NCI-H2196 (cell line): ENCODE measurements around the gene STH.

Source experiments
- DNase-seq: peaks from one replicate; lab custom pipeline; 2025; ENCODE audit not compliant: unreplicated experiment; lab: John Stamatoyannopoulos, UW

The STH gene

DNA sequence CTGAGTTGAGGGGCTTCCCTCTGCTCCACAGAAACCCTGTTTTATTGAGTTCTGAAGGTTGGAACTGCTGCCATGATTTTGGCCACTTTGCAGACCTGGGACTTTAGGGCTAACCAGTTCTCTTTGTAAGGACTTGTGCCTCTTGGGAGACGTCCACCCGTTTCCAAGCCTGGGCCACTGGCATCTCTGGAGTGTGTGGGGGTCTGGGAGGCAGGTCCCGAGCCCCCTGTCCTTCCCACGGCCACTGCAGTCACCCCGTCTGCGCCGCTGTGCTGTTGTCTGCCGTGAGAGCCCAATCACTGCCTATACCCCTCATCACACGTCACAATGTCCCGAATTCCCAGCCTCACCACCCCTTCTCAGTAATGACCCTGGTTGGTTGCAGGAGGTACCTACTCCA is 26.0 kb downstream of the STH start:
- DNase-seq, result no peak

DNA sequence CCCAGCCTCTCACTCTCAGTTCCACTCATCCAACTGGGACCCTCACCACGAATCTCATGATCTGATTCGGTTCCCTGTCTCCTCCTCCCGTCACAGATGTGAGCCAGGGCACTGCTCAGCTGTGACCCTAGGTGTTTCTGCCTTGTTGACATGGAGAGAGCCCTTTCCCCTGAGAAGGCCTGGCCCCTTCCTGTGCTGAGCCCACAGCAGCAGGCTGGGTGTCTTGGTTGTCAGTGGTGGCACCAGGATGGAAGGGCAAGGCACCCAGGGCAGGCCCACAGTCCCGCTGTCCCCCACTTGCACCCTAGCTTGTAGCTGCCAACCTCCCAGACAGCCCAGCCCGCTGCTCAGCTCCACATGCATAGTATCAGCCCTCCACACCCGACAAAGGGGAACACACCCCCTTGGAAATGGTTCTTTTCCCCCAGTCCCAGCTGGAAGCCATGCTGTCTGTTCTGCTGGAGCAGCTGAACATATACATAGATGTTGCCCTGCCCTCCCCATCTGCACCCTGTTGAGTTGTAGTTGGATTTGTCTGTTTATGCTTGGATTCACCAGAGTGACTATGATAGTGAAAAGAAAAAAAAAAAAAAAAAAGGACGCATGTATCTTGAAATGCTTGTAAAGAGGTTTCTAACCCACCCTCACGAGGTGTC is 26.6 kb downstream of the STH start:
- no peak for DNase-seq

DNA sequence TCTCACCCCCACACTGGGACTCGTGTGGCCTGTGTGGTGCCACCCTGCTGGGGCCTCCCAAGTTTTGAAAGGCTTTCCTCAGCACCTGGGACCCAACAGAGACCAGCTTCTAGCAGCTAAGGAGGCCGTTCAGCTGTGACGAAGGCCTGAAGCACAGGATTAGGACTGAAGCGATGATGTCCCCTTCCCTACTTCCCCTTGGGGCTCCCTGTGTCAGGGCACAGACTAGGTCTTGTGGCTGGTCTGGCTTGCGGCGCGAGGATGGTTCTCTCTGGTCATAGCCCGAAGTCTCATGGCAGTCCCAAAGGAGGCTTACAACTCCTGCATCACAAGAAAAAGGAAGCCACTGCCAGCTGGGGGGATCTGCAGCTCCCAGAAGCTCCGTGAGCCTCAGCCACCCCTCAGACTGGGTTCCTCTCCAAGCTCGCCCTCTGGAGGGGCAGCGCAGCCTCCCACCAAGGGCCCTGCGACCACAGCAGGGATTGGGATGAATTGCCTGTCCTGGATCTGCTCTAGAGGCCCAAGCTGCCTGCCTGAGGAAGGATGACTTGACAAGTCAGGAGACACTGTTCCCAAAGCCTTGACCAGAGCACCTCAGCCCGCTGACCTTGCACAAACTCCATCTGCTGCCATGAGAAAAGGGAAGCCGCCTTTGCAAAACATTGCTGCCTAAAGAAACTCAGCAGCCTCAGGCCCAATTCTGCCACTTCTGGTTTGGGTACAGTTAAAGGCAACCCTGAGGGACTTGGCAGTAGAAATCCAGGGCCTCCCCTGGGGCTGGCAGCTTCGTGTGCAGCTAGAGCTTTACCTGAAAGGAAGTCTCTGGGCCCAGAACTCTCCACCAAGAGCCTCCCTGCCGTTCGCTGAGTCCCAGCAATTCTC is 27.4 kb downstream of the STH start:
- DNase-seq, result no peak

DNA sequence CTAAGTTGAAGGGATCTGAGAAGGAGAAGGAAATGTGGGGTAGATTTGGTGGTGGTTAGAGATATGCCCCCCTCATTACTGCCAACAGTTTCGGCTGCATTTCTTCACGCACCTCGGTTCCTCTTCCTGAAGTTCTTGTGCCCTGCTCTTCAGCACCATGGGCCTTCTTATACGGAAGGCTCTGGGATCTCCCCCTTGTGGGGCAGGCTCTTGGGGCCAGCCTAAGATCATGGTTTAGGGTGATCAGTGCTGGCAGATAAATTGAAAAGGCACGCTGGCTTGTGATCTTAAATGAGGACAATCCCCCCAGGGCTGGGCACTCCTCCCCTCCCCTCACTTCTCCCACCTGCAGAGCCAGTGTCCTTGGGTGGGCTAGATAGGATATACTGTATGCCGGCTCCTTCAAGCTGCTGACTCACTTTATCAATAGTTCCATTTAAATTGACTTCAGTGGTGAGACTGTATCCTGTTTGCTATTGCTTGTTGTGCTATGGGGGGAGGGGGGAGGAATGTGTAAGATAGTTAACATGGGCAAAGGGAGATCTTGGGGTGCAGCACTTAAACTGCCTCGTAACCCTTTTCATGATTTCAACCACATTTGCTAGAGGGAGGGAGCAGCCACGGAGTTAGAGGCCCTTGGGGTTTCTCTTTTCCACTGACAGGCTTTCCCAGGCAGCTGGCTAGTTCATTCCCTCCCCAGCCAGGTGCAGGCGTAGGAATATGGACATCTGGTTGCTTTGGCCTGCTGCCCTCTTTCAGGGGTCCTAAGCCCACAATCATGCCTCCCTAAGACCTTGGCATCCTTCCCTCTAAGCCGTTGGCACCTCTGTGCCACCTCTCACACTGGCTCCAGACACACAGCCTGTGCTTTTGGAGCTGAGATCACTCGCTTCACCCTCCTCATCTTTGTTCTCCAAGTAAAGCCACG is 28.3 kb downstream of the STH start:
- DNase-seq, result no peak

DNA sequence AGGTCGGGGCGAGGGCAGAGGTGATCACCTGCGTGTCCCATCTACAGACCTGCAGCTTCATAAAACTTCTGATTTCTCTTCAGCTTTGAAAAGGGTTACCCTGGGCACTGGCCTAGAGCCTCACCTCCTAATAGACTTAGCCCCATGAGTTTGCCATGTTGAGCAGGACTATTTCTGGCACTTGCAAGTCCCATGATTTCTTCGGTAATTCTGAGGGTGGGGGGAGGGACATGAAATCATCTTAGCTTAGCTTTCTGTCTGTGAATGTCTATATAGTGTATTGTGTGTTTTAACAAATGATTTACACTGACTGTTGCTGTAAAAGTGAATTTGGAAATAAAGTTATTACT is 28.9 kb downstream of the STH start:
- no peak for DNase-seq

DNA sequence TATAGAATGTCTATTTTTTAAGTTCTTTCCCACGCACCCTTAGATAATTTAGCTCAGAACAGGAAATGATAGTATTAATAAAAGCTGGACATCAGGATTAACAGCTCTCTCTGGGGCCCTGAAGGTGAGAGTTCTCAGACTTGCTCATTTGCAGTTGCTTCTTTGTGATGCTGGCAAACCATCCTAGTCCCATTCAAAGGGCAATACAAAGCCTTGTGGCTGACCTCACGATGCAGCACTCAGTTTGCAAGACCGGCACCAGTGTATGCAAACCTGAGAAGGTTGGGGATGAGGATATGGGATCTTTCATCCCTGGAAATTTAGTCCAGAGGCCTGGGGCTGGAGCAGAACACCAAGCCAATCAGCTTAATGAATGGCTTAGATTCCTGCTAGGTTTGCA is 29.3 kb downstream of the STH start:
- DNase-seq, result no peak

DNA sequence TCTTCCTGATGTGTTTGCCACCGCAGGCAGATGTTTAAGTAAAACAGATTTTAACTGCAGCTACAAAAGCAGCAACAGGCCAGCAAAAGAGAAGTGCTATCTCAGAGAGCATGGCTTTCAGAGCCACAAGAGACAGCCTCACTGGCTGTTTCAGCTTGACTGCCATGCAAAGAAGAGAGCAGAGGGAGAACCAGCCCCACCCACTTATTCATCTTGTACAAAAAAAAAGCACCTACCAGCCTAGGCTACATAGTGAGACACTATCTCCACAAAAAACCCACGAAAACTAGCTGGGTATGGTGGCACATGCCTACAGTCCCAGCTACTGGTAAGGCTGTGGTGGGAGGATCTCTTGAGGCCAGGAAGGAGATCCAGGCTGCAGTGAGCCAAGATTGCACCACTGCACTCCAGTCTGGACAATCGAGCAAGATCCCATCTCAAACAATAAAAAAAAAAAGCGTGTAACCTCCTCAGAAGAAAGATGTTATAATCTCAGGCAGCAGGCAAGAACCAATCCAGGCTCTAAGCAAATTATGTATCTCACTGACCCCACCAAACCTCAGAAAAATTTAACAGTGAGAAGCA is 30.0 kb downstream of the STH start:
- no peak for DNase-seq

DNA sequence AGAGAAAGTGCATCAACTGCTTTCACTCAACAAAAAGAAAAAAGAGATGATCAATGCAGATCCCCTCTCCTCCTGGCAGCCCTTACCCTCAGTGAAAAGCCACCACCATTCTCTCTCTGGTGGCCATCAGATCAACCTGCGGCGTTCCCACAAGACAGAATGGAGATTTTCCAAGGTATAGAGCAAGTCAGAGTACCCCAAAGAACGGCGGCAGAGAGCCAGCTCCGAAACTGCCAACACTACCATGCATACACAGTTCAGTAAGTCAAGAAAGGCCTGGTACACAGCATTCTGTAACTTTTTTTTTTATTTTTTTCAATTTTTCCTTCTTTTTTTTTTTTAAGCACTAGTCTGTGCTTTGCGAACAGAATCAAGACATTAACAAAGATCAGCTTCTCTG is 30.6 kb downstream of the STH start:
- no peak for DNase-seq

DNA sequence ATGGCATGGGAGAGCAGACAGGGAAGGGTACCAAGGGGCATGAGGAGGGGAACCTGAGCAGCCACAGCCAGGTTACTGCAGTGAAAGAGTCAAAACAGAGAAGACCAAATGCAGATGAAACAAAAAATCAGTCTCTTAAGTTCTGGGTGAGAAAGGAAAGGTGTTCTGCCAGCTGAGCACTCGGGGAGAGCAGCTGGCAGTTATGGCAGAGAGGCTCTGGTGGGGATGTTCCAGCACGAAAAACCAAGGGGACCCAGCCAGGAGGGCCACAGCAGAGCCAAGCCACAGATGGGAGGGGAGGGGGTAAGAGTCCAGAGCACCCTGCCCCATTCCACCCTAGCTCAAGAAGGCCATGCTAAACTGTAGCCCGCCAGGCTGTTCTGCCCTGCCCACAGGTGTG is 31.7 kb downstream of the STH start:
- no peak for DNase-seq

DNA sequence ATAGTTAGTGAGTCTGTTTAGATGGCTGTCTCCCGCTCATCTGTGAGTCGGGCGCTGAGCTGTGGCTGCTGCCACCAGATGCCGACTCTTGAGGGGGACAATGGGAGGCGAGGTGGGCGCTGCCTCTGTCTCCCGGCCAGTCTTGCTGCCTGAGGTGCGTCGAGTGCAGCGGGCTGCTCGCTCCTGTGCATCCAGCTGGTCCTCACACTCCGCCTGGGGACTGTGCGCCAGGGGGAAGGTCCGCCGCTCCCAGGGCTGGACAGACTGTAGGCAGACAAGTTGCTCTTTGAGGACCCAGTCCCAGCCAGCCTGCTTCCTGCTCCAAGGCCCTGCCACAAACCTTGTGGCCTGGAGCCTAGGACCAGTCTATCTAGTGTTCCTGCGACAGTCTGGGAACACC is 32.4 kb downstream of the STH start:
- DNase-seq, result no peak

DNA sequence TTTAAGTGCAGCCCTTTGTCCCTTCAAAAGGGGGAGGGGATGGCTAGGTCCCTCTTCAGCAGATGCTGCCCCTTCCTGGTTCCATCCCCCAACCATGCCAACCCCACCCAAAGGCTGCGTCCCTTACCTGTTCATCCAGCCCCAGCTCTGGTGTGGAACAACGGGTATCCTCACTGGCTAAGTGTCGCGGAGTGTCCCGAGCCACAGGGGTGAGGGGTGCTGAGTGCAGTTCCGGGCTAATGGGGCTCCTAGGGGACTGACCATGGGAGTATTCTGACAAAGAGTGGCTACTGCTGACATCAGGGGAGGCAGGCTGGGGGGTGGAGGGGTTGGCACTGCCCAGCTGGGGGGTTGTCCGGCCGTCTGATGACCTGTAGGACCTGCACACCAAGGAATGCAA is 32.9 kb downstream of the STH start:
- DNase-seq, result no peak

DNA sequence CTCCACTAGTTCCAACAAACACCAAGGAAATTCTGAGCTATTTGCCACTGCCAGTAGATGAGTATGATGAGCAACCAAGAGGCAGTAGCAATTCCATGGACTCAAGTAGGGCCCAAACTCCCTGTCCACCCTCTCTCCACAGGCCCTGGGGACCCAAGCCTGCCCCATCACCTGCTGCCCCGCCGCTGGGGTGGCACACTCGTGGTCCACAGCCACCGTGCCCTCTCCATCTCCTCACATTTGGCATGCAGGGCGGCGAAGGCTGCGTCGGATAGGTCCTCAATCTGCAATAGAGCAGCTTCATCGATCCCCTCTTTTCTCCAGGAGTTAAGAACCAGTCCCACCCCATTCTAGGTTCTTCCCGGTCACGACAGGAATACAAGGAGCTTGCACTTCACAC is 33.9 kb downstream of the STH start:
- DNase-seq, result no peak

DNA sequence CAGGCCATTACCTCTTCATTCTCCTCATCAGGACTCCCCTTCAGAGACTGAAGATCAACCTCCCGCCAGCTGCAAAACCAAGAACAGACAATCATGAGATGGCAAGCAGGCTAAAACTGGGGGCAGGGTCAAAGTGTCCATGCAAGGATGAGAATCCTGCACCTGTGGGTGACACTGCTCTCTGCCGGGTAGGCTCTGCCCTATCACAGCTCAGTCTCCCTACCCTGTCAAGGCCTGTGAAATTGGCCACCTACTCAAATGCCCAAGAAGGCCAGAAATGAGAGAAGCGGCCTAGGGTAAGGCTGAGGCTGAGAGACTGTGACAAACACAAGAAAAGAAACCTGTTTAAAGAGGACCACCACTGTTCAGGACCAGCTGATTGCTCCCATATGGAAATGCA is 34.3 kb downstream of the STH start:
- DNase-seq, result no peak

DNA sequence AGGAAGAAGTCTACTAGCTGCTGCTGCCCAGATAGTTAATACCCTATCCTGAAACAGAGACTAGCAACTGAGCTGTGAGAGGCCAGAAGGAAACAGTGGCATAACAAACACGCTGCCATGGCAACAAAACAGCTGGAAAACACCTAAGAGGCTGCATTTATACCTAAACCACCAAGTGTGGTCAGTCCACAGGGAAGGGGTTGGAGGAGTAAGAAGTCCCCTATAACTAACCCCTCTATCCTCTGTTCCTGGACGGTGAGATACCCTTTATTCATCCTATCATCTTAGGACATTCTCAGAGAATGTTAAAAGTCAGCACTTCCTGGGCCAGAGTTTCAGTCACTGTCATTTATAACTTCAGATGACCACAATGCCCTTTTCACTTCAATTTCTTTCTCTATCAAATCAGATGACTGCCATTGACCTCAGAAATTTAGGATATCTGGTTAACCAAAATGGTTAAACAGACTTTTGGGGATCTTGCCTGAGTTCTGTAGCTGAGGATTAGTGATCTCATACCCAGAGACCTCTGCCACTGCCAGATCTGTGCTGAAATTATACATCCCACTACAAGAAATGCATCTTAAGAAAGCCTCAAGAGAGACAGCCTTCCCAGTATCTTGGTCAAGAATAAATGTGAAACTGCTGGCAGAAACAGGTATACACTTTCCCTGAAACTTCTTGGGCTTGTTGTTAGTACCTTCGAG is 36.2 kb downstream of the STH start:
- DNase-seq, result peak; percentile 38

DNA sequence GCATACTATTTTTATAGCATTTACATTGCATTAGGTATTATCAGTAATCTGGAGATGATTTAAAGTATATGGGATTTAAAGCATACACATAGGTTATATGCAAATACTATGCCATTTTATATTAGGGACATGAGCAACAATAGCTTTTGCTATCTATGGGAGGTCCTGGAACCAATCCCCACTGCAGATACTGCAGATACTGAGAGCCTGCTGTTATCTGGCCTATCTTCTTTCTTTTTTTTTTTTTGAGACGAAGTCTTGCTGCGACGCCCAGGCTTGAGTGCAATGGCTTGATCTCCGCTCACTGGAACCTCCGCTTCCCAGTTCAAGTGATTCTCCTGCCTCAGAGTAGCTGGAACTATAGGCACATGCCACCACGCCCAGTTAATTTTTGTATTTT is 37.4 kb downstream of the STH start:
- DNase-seq, result no peak

DNA sequence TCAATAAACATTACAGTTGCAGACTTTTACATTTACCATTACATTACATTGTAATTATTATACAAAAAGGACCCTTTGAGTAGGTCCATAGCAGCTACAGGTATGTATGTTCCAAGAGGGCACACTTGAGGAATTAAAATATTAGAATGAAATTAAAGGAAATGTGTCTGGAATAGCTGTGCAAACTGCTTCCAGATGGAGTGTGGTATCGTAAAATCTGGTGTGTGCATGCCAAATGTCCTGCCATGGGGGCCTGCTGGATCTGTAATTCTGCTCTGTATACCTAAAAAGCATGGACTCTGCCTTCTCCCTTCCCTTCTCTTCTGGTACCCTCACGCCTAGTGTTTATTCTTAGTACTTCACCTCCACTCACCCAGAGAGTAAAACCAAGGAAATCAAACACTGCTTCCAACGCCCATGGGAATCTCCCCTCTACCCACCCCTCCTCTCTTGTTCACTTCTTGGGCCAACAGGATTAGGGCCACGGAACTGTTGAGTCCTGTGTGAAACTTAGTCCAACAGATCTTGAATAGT is 38.7 kb downstream of the STH start:
- DNase-seq, result no peak

DNA sequence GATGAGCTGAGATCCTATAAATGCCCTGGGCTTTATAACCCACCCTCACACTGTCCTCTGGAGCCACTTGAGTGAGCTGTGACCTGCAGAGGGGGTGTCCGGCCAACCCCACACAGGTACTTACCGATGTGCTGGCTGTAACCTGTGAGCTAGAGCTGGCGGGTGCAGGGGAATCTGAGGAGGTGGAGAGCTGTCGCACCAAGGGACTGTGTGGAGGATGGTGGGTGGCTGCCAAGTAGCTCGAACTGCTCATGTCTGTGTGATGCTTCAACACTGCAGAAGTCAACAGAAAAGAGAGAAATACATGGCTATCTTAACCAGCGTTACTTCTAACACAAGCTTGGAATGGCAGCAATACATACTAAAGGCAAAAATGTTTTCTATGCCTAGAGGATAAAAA is 39.4 kb downstream of the STH start:
- DNase-seq, result no peak

DNA sequence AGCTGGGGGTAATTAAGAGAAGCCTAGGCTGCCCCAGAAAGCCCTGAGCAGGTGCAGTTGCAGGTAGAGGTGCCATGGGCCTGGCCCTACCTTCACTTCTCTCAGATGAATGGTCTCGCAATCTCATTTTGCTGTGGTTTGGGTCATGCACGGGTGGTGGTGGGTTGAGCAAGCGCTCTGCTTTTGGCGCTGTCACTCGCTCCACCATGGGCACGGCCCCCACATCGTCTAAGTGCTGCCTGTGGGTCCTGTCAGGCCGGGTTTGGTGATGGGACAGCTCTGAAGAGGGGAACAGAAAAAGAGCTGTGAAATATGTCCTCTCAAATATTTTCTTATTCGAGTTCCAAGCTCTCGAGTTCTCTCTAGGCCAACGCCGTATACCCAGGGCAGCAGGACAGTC is 39.9 kb downstream of the STH start:
- DNase-seq, result no peak

DNA sequence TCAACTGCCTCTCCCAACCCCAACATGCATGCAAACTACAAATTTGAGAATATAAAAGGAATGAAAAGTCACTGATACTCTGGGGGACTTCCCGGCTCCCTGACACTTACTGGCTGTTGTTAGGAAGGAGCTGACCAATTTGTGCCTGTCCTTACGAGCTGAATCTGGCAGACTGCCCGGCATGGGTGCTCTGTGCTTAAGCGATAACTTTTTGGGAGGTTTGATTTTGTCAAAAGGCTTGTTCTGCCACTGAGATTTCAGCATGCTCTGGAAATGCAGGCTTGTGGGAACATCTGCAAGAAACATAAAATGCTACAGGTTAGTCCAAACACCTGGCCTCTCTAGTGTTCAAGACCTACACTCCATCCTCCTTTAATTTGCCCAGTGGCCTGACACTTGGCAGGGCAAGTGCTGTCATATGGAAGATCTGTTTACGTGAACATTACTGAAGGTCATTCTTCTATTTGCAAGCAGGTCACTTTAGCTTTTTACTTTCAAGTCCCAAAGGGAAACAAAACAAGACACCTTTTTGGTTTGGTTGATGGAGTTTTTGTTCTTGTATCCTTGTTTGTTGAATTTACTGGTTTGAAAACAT is 40.6 kb downstream of the STH start:
- DNase-seq, result peak; percentile 21

DNA sequence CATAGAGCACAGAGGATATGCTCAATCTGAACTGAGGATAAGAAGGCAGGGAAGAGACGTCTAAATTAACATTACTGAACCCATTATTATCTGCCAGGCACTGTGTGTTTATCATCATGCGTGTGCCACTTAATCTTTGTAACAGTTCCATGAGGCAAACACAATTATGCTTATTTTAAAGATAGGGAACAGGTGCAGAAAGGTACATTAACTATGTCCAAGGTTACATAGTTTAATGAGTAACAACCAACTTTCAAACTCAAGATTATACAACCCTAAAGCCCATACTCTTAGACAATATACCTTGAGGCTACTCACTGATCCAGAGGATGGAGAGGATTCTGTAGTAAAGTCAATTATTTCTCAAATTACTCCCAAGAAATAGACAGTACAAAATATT is 43.2 kb downstream of the STH start:
- no peak for DNase-seq
